IPS DF 4.7 (cell line): Measurements from ENCODE around the gene ICOS.
"Not testable (repeated sequence)": the region's sequence is repeated elsewhere in the genome, so short reads cannot be mapped to it uniquely, and the experiment has no call there.

Experiments used
- DNase-seq: peaks from one replicate; pipeline ENCODE4 v3.0.0-alpha.2; 2013; ENCODE audit warnings: low spot score; ENCODE audit errors: extremely low read depth

Gene ICOS

GRCh38 chr2:203973000-203973399 is 36.4 kb downstream of the ICOS start:
- DNase-seq = no peak

DNA sequence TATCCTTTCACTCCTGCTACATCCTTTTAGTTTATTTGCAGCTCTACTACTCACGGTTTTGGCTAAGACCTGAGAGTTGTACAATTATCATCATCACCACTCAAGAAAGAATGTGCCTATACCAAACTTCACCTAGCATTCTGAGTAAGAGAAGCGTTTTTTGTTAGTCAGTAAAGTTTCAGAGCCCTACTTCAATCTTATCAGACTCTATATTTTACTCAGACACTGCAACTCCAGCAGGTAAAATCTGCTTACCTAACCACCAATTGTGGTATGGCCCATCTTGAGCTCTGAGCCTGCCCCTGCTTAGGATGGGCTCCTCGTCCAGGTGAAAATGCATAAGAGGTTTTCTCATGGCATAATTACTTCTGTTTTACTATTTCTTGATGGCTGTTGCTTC is 37.1 kb downstream of the ICOS start:
- DNase-seq = no peak

- DNase-seq = no peak
These were observed 39.3 kb downstream of the ICOS start for GRCh38 chr2:203975912-203976311.

DNA sequence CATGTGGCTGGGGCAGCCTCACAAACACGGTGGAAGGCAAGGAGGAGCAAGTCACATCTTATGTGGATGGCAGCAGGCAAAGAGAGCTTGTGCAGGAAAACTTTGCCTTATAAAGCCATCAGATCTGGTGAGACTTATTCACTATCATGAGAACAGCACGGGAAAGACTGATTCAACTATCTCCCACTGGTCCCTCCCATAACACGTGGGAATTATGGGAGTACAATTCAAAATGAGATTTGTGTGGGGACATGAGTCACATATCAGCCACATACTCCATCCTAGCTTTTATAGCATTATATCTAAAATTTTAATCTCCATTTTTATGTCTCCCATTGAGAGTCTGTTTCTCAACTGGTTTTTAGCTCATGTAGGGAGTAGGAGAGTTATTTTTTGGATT is 45.7 kb downstream of the ICOS start:
- no peak for DNase-seq

GRCh38 chr2:203983064-203983715 is 46.6 kb downstream of the ICOS start:
- DNase-seq = no peak

GRCh38 chr2:203985978-203986377 is 49.4 kb downstream of the ICOS start:
- DNase-seq = not testable (repeated sequence)

- DNase-seq = no peak
These were observed 51.4 kb downstream of the ICOS start for GRCh38 chr2:203987959-203988358.

DNA sequence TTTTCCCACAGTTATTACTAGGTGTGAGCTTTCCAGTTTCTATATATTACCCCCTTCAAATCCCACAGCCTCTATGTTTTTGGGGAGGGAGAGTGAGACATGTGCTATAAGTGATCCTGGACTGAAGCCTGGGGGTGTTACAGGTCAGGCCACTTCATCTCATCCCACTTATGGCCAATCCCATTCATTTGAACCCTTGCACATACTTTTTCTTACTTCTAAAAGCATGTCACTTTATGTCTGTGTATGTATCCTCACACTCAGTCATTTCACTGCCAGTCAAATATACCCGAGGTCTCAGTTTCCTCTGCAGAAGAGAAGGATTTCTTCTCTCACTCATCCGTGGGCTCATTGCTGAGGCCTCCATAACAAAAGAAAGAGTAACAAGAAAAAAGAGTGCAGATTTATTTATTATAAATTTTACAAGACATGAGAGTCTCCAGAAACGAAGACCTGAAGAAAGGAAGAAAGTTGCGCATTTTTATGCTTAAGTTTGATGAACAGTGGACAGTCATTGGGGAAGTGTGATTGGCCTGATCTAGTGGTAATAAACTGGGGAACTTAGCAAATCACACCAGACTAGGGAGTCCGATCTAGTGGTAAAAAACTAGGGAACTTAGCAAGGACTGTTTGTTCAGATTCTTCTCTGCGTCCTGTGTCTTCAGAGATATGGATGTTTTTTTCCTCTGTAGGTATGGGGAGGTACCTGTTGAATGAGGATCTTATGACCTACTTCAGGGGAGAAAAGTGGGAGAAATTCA is 52.1 kb downstream of the ICOS start:
- DNase-seq = no peak

- DNase-seq = no peak
These were observed 53.0 kb downstream of the ICOS start for GRCh38 chr2:203989521-203989920.

DNA sequence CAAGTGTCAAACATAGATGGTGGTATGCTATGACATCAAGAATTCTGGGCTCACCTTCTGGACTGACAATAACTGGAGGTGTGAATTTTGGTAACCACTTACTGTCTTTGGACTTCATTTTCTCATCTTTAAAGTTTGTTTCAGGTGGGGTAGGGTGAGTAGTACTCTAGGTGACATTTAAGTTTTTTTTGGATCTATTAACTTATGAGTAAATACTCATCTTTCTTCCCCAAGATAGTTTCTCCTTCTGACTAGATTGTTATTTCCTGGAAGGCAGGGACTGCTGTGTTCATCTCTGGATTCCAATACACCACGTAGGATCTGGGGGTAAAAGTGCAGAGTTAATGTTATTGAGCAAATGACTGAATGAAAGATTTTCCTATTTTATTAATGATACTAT is 55.9 kb downstream of the ICOS start:
- no peak for DNase-seq

DNA sequence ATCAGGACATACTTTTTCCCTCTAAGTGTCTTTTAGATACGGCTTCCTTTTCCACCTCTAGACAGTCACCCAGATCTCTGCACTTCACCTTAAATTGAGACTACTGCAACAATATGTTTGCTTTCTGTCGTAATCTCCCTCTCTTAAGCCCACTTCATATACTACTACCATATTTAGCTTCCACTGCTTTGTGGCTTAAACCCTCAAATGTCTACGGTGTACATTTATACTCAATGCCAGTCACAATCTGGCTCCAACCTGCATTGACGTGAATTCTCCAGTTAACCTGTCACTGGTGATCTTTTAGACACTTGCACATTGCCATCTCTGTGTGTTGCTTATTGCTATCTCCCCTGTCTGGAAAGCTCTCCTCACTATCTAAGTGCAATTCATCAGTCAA is 56.4 kb downstream of the ICOS start:
- no peak for DNase-seq

- DNase-seq = no peak
These were observed 57.0 kb downstream of the ICOS start for GRCh38 chr2:203993560-203993959.

GRCh38 chr2:203994735-203995134 is 58.2 kb downstream of the ICOS start:
- no peak for DNase-seq

GRCh38 chr2:203996692-203997091 is 60.1 kb downstream of the ICOS start:
- DNase-seq = no peak

GRCh38 chr2:203997481-203997880 is 60.9 kb downstream of the ICOS start:
- DNase-seq = no peak

- no peak for DNase-seq
These were observed 61.6 kb downstream of the ICOS start for GRCh38 chr2:203997980-203998809.

DNA sequence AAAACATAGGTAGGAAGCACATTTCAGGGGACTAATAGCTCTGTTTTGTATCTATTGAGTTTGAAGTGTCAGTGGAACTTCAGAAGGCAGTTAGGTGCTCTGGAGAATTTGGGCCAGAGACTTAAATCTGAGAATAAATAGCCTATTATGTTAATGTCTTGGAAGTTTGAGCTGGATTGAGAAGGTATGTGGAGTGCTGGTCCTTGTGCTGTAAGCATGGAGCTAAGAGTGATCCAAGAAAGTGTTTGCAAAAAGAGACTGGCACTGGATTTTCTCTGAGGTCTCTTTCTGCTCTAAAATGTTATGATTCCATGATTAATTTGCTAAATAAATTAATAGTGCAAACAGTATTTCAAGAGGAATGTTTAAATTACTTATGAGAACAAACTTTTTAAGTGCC is 63.3 kb downstream of the ICOS start:
- DNase-seq = no peak

- DNase-seq = no peak
These were observed 63.9 kb downstream of the ICOS start for GRCh38 chr2:204000446-204000845.

DNA sequence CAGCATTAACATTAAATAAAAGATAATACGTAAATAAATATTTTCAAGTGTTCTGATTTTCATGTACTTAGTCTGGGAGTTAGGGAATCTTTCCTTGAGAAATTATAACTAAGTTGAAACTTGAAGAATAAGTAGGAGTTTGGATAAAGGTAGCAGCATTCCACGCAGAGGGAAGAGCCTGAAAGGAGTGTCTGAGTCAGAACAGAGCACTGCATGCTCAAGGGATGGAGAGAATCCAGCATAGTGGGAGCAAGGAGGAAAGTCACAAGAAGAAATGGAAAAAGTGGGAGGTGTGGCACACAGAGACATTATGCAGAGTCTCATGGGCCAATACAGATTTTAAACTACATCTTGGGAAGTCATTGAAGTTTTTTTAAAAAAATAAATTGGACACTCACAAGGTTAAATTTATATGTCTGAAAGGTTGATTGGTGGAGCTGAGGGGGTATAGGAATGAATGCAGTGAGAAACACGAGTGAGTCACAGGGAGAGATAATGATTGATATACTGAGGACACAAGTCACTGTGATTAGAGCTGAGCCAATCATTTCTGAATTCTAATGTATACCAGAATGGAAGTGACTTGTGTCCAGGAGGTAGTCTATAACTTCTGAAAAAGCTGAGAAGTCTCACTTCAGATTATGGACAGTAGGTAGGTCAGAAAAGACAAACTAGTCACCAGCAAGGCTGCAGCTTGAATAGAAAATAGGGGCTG is 66.9 kb downstream of the ICOS start:
- no peak for DNase-seq

DNA sequence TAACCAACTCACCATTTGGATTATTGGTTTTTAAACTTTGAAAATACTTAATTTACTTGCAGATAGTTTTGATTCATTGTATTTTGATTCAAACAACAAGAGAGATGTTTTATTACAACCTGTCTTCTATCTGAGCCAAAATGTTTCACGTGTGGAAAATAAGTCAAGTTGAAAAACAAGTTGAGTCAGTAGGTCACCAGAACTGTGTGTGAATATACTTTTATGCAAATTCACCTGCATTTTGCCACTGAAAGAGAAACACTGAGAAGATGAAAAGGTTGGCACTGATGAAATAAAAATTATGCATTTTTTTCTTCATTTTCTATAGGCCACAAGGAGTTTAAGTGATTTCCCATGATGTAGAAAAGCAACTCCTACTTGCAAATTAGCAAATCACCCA is 68.3 kb downstream of the ICOS start:
- DNase-seq = no peak

DNA sequence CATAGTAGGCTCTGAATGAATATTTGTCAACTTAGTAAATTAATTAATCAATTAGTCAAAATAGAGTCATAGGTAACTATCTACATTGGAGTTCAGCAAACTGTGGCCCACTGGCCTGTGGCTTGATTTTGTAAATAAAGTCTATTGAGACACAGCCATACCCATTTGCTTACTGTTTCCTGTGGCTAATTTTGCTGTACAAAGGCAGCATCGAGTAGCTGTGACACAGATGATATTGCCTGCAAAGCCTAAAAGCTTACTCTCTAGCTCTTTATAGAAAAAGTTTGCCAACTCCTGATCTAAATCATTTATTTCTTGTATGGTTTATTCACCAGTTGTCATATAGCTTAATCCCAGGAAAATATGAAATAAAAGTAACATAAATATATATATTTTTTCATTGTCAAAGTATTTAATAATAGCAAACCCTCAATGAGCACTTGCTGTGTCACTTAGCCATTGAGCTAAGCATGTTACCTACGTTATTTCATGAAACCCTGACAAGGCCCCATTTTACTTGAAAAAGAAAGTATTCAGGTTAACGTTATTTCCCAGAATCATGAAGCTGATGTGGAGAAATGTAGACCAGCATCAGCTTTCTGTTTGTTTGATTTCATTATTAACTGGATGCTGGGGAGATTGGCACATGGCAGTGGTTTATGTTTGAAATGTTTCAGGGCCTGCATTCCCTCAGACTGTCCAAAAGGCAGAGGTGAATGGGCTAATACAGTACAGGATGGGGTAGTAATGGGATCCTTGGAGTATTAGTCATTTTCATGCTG is 69.6 kb downstream of the ICOS start:
- no peak for DNase-seq
